Measurements from ENCODE around the gene TXNDC2. TPM values are rescaled to one million over a fixed set of nuclear protein-coding genes. Genes with fewer than 3 reads are reported as not detected.

The TXNDC2 gene
- total and polyA plus RNA-seq, 9 of the 15 experiments (the other 6 are each of a cell fraction or from before 2014, with no cell fraction given): 1.2 to 4.9 (median 2.3) TPM

DNA sequence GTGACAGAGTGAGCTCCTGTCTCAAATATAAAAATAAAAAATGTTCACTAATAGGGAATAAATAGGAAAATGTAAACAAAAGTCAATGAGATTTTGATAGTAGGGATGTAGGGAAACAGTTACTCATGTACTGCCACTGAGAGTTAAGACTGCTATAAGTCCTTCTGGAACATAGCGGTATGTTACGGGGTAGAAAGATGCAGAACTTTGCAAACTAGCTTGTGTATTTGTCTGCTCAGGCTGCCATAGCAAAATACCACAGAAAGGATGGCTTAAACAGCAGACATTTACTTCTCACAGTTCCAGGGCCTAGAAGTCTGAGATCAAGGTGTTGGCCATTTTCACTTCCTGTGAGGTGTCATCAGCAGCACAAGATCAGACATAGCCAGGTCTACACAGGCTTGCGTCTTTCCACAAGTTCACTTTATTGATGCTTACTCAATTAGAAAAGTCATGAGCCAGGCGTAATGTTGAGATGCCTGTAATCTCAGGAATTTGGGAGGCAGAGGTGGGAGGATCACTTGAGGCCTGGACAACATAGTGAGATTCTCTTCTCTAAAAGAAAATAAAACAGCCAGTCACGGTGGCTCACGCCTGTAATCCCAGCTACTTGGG, 8.8 kb downstream of the TXNDC2 start (continued):
- TF ChIP-seq HOXB6 (CRISPR knock-in tag; IDR thresholded peaks at IDR 0.05; ENCODE audit: borderline replicate concordance): 0 out of 2 replicates have a peak, but pooled peaks have one; percentile 21
- TF ChIP-seq DMBX1 (CRISPR knock-in tag; IDR thresholded peaks at IDR 0.05; ENCODE audit: borderline replicate concordance): peak; percentile 11; the same call in 1 of the 2 replicates
- TF ChIP-seq ZEB2 (IDR thresholded peaks at IDR 0.05): no peak
- 0 out of 2 replicates have a peak, but pooled peaks have one; percentile 37 for TF ChIP-seq ETV5 (CRISPR knock-in tag; IDR thresholded peaks at IDR 0.05; ENCODE audit: low read depth)
- no peak for TF ChIP-seq PHF20 (IDR thresholded peaks at IDR 0.05; ENCODE audit: partially characterized antibody)
- TF ChIP-seq CREB3 (tag; conservative IDR thresholded peaks at IDR 0.05; ENCODE audit: low read depth): 0 out of 2 replicates have a peak, but pooled peaks have one; percentile 24
- no peak for TF ChIP-seq NFXL1 (CRISPR knock-in tag; IDR thresholded peaks at IDR 0.05)
- TF ChIP-seq, protein P1, sequence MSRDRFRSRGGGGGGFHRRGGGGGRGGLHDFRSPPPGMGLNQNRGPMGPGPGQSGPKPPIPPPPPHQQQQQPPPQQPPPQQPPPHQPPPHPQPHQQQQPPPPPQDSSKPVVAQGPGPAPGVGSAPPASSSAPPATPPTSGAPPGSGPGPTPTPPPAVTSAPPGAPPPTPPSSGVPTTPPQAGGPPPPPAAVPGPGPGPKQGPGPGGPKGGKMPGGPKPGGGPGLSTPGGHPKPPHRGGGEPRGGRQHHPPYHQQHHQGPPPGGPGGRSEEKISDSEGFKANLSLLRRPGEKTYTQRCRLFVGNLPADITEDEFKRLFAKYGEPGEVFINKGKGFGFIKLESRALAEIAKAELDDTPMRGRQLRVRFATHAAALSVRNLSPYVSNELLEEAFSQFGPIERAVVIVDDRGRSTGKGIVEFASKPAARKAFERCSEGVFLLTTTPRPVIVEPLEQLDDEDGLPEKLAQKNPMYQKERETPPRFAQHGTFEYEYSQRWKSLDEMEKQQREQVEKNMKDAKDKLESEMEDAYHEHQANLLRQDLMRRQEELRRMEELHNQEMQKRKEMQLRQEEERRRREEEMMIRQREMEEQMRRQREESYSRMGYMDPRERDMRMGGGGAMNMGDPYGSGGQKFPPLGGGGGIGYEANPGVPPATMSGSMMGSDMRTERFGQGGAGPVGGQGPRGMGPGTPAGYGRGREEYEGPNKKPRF (IDR thresholded peaks at IDR 0.05; ENCODE audit: low read depth, low read length): no peak
- no peak for TF ChIP-seq SIN3B (IDR thresholded peaks at IDR 0.05; ENCODE audit: low read depth)
- no peak for TF ChIP-seq ESRRA (IDR thresholded peaks at IDR 0.05; ENCODE audit: borderline replicate concordance, low read depth)
- peak; percentile 92 for TF ChIP-seq ZBTB33 (CRISPR knock-in tag; IDR thresholded peaks at IDR 0.05)

All from K562 (cell line).